IPS-15b (cell line): Measurements from ENCODE around the gene LRRC9.
"Not testable (repeated sequence)": the region's sequence is repeated elsewhere in the genome, so short reads cannot be mapped to it uniquely, and the experiment has no call there.

Experiments
- H3K27me3 ChIP-seq: one replicate; pipeline ENCODE4 v1.6.1; 2013; ENCODE audit warnings: low read length; ENCODE audit not compliant: control insufficient read depth, insufficient read depth
- H3K36me3 ChIP-seq: one replicate; pipeline ENCODE4 v1.6.1; 2013; ENCODE audit warnings: low read length; ENCODE audit not compliant: control insufficient read depth, insufficient read depth
- H3K4me1 ChIP-seq: one replicate; pipeline ENCODE4 v1.6.1; 2013; ENCODE audit warnings: mild to moderate bottlenecking, low read length; ENCODE audit not compliant: control insufficient read depth, insufficient read depth
- H3K4me3 ChIP-seq: one replicate; pipeline ENCODE4 v1.5.1; 2013; ENCODE audit warnings: low read depth, low read length
- H3K9ac ChIP-seq: one replicate; pipeline ENCODE4 v1.6.1; 2013; ENCODE audit warnings: low read depth, mild to moderate bottlenecking, low read length
- H3K9me3 ChIP-seq: one replicate; pipeline ENCODE4 v1.6.1; 2013; ENCODE audit warnings: mild to moderate bottlenecking, low read length; ENCODE audit not compliant: control insufficient read depth, insufficient read depth

Gene LRRC9

GRCh38 chr14:60008042-60008441 is 88.1 kb downstream of the LRRC9 start:
- Histone ChIP-seq H3K4me3 (no peak overlapping the region), H3K9me3 (no peaks in the 10 kb centered on the region), H3K27me3 (no peaks in the 10 kb centered on the region), H3K4me1 (no peaks in the 10 kb centered on the region), H3K36me3 (no peaks in the 10 kb centered on the region), H3K9ac (no peak overlapping the region)

GRCh38 chr14:60010263-60010662 is 90.3 kb downstream of the LRRC9 start:
- not testable (repeated sequence) for H3K27me3 ChIP-seq, H3K9ac ChIP-seq, H3K4me1 ChIP-seq, H3K4me3 ChIP-seq, H3K9me3 ChIP-seq, H3K36me3 ChIP-seq

- no peaks in the 10 kb centered on the region for H3K9me3 ChIP-seq
- no peaks in the 10 kb centered on the region for H3K27me3 ChIP-seq
- H3K9ac ChIP-seq, result no peak overlapping the region
- no peak overlapping the region for H3K4me3 ChIP-seq
- H3K4me1 ChIP-seq, result no peaks in the 10 kb centered on the region
- H3K36me3 ChIP-seq, result no peaks in the 10 kb centered on the region
These were observed 94.5 kb downstream of the LRRC9 start for GRCh38 chr14:60014402-60014801.

- H3K4me1 ChIP-seq, result no peaks in the 10 kb centered on the region
- H3K27me3 ChIP-seq, result no peaks in the 10 kb centered on the region
- no peak overlapping the region for H3K9ac ChIP-seq
- H3K9me3 ChIP-seq, result no peaks in the 10 kb centered on the region
- H3K36me3 ChIP-seq, result no peaks in the 10 kb centered on the region
- H3K4me3 ChIP-seq, result no peak overlapping the region
These were observed 101.7 kb downstream of the LRRC9 start for GRCh38 chr14:60021619-60022018.

- Histone ChIP-seq H3K36me3 (no peaks in the 10 kb centered on the region), H3K9ac (no peak overlapping the region), H3K27me3 (peaks cover 3% of the 10 kb centered on the region), H3K4me3 (no peak overlapping the region), H3K4me1 (no peaks in the 10 kb centered on the region), H3K9me3 (no peaks in the 10 kb centered on the region)
These were observed 105.6 kb downstream of the LRRC9 start for GRCh38 chr14:60025571-60025970.

GRCh38 chr14:60035177-60035576 is 115.2 kb downstream of the LRRC9 start:
- Histone ChIP-seq H3K9ac (no peak overlapping the region), H3K27me3 (no peaks in the 10 kb centered on the region), H3K36me3 (no peaks in the 10 kb centered on the region), H3K9me3 (no peaks in the 10 kb centered on the region), H3K4me1 (no peaks in the 10 kb centered on the region), H3K4me3 (no peak overlapping the region)

- not testable (repeated sequence) for H3K4me3 ChIP-seq, H3K27me3 ChIP-seq, H3K9ac ChIP-seq, H3K9me3 ChIP-seq, H3K36me3 ChIP-seq, H3K4me1 ChIP-seq
These were observed 128.0 kb downstream of the LRRC9 start for GRCh38 chr14:60047976-60048375.

GRCh38 chr14:60051721-60052221 is 131.8 kb downstream of the LRRC9 start:
- H3K36me3 ChIP-seq, result no peaks in the 10 kb centered on the region
- no peaks in the 10 kb centered on the region for H3K9me3 ChIP-seq
- H3K9ac ChIP-seq, result no peak overlapping the region
- no peaks in the 10 kb centered on the region for H3K4me1 ChIP-seq
- no peak overlapping the region for H3K4me3 ChIP-seq
- H3K27me3 ChIP-seq, result no peaks in the 10 kb centered on the region

- Histone ChIP-seq H3K36me3 (no peaks in the 10 kb centered on the region), H3K9ac (no peak overlapping the region), H3K4me3 (no peak overlapping the region), H3K4me1 (no peaks in the 10 kb centered on the region), H3K9me3 (no peaks in the 10 kb centered on the region), H3K27me3 (no peaks in the 10 kb centered on the region)
These were observed 138.1 kb downstream of the LRRC9 start for GRCh38 chr14:60058087-60058486.

- Histone ChIP-seq H3K9ac (no peak overlapping the region), H3K4me1 (no peaks in the 10 kb centered on the region), H3K9me3 (no peaks in the 10 kb centered on the region), H3K27me3 (no peaks in the 10 kb centered on the region), H3K4me3 (no peak overlapping the region), H3K36me3 (no peaks in the 10 kb centered on the region)
These were observed 141.4 kb downstream of the LRRC9 start for GRCh38 chr14:60061371-60061770.

GRCh38 chr14:60064491-60065072 is 144.6 kb downstream of the LRRC9 start:
- Histone ChIP-seq H3K27me3 (no peaks in the 10 kb centered on the region), H3K9ac (no peak overlapping the region), H3K4me3 (no peak overlapping the region), H3K9me3 (no peaks in the 10 kb centered on the region), H3K36me3 (no peaks in the 10 kb centered on the region), H3K4me1 (no peaks in the 10 kb centered on the region)

- Histone ChIP-seq H3K9me3 (no peaks in the 10 kb centered on the region), H3K36me3 (no peaks in the 10 kb centered on the region), H3K27me3 (no peaks in the 10 kb centered on the region), H3K9ac (no peak overlapping the region), H3K4me1 (no peaks in the 10 kb centered on the region), H3K4me3 (no peak overlapping the region)
These were observed 147.9 kb downstream of the LRRC9 start for GRCh38 chr14:60067882-60068281.
